HepG2 (cell line): Measurements from ENCODE around the gene IP6K1. TPM values are rescaled to one million over a fixed set of nuclear protein-coding genes. Genes with fewer than 3 reads are reported as not detected.

Experiments
- ATF7 ChIP-seq, 2 experiments: fragments of 450-650 bp in 1 of 2; sonication (generic) in 1 of 2; formaldehyde crosslinking in 1 of 2; IDR thresholded peaks; 2 replicates each; pipeline versions ENCODE4 v1.4.0 to v1.6.1; 2016 to 2020; ENCODE audit warnings: antibody characterized with exemption in 1 of 2, mild to moderate bottlenecking in 1 of 2, missing genetic modification reagents in 1 of 2
- EP300 ChIP-seq, 3 experiments: sonication (generic) in 1 of 3; formaldehyde crosslinking in 1 of 3; IDR thresholded peaks; 2 replicates each; pipeline versions ENCODE4 v1.5.1 to v1.6.1; 2011 to 2020; ENCODE audit warnings: low read depth in 2 of 3, low read length in 2 of 3, borderline replicate concordance in 1 of 3, improper control_type of control experiment in 1 of 3, mild to moderate bottlenecking in 1 of 3, missing genetic modification reagents in 1 of 3, moderate library complexity in 1 of 3
- ETS1 ChIP-seq: sonication (generic); formaldehyde crosslinking; IDR thresholded peaks from 2 replicates; pipeline ENCODE4 v1.4.0; 2020; ENCODE audit warnings: missing genetic modification reagents
- FLYWCH1 ChIP-seq: sonication (generic); formaldehyde crosslinking; IDR thresholded peaks from 2 replicates; pipeline ENCODE4 v1.8.1; 2023; ENCODE audit warnings: mild to moderate bottlenecking, missing genetic modification reagents
- FOXP4 ChIP-seq: sonication (generic); formaldehyde crosslinking; IDR thresholded peaks from 2 replicates; pipeline ENCODE4 v1.4.0; 2020; ENCODE audit warnings: missing genetic modification reagents
- GTF2F1 ChIP-seq: fragments of 150-350 bp; IDR thresholded peaks from 2 replicates; pipeline ENCODE4 v1.6.1; 2014; ENCODE audit warnings: low read length
- HNRNPL ChIP-seq: fragments of 200-400 bp; formaldehyde crosslinking; IDR thresholded peaks from 2 replicates; pipeline ENCODE4 v1.6.1; 2017; ENCODE audit warnings: mild to moderate bottlenecking, low read depth, low read length
- NFE2 ChIP-seq: sonication (generic); formaldehyde crosslinking; IDR thresholded peaks from 2 replicates; pipeline ENCODE4 v1.4.0; 2020; ENCODE audit warnings: missing genetic modification reagents
- PCBP1 ChIP-seq: fragments of 200-400 bp; formaldehyde crosslinking; IDR thresholded peaks from 2 replicates; pipeline ENCODE4 v1.6.1; 2017; ENCODE audit warnings: mild to moderate bottlenecking, low read depth, low read length, borderline replicate concordance
- SIX1 ChIP-seq: sonication (generic); formaldehyde crosslinking; IDR thresholded peaks from 2 replicates; pipeline ENCODE4 v1.4.0; 2020; ENCODE audit warnings: missing genetic modification reagents, borderline replicate concordance
- SRSF1 ChIP-seq: fragments of 200-400 bp; formaldehyde crosslinking; optimal IDR thresholded peaks from 2 replicates; pipeline ENCODE3; 2017; ENCODE audit warnings: mild to moderate bottlenecking, low read depth, low read length, moderate library complexity
- SRSF4 ChIP-seq: fragments of 200-400 bp; formaldehyde crosslinking; IDR thresholded peaks from one replicate; pipeline ENCODE4 v1.6.1; 2018; ENCODE audit warnings: mild to moderate bottlenecking, low read depth, low read length, moderate library complexity; ENCODE audit not compliant: poor library complexity, severe bottlenecking
- THAP7 ChIP-seq: sonication (generic); formaldehyde crosslinking; IDR thresholded peaks from 2 replicates; pipeline ENCODE4 v1.8.1; 2023; ENCODE audit warnings: mild to moderate bottlenecking, missing genetic modification reagents
- UBTF ChIP-seq: sonication (generic); formaldehyde crosslinking; IDR thresholded peaks from 2 replicates; pipeline ENCODE4 v1.4.0; 2020; ENCODE audit warnings: mild to moderate bottlenecking, missing genetic modification reagents
- ZNF205 ChIP-seq: IDR thresholded peaks from 2 replicates; pipeline ENCODE4 v1.6.1; 2018; ENCODE audit warnings: missing biosample characterization, missing genetic modification reagents
- ZNF431 ChIP-seq: sonication (generic); formaldehyde crosslinking; IDR thresholded peaks from 2 replicates; pipeline ENCODE4 v1.9.0; 2022; ENCODE audit warnings: missing genetic modification reagents, low read depth, mild to moderate bottlenecking, borderline replicate concordance
- ZNF513 ChIP-seq: sonication (generic); formaldehyde crosslinking; conservative IDR thresholded peaks from 2 replicates; pipeline ENCODE4 v1.5.0; 2020; ENCODE audit warnings: missing genetic modification reagents
- ZNF558 ChIP-seq: sonication (generic); formaldehyde crosslinking; IDR thresholded peaks from 2 replicates; pipeline ENCODE4 v1.9.0; 2022; ENCODE audit warnings: mild to moderate bottlenecking, missing genetic modification reagents, borderline replicate concordance
- ZNF605 ChIP-seq: sonication (generic); formaldehyde crosslinking; IDR thresholded peaks from 2 replicates; pipeline ENCODE4 v1.8.0; 2022; ENCODE audit warnings: mild to moderate bottlenecking, missing genetic modification reagents
- ZNF761 ChIP-seq: sonication (generic); formaldehyde crosslinking; conservative IDR thresholded peaks from 2 replicates; pipeline ENCODE4 v1.4.0; 2020; ENCODE audit warnings: mild to moderate bottlenecking, missing genetic modification reagents
- polyA plus RNA-seq, 8 experiments: library from polyadenylated mRNA; depleted of rRNA in 3 of 8; stranded (reverse) in 7 of 8; unstranded in 1 of 8; fragments of >200 nt; fragmentation: Illumina TruSeq in 4 of 8; extraction: Trizol in 4 of 8; gene quantifications; 2 replicates each; pipeline versions ENCODE4 v1.2.1 to v1.2.3, GENCODE V29; 2011 to 2016; ENCODE audit warnings: low read depth in 4 of 8, missing spikeins in 1 of 8, mixed read lengths in 1 of 8; ENCODE audit not compliant: insufficient read depth in 1 of 8
- total RNA-seq, 5 experiments: library from RNA; depleted of rRNA; stranded (reverse); fragments of >200 nt; fragmentation: Illumina TruSeq; extraction: Trizol; gene quantifications; 2 replicates each; pipeline ENCODE4 v1.2.3, GENCODE V29; 2016; ENCODE audit warnings: low read depth in 1 of 5

Gene IP6K1
- total and polyA plus RNA-seq, 2 of the 13 experiments (the other 11 are each of a cell fraction or from before 2014, with no cell fraction given): 17.7 to 29.7 TPM

- TF ChIP-seq THAP7 (CRISPR knock-in tag) (peak; percentile 43; the same call in 1 of the 2 replicates), PCBP1 (no peak), ATF7 (IDR thresholded peaks at IDR 0.05) (no peak), ATF7 (CRISPR knock-in tag; IDR thresholded peaks at IDR 0.05) (no peak), ZNF605 (peak; percentile 58; the same call in 1 of the 2 replicates), EP300 (IDR thresholded peaks at IDR 0.05; ENCODE audit: low read depth in 2 of 2, low read length in 2 of 2) (0 out of 4 replicates have a peak, but pooled peaks of 1 of the 2 experiments have one; percentile 36), EP300 (CRISPR knock-in tag; IDR thresholded peaks at IDR 0.05; ENCODE audit: borderline replicate concordance) (no peak), SRSF4 (no peak), UBTF (CRISPR knock-in tag) (peak; percentile 64; the same call in 1 of the 2 replicates), ZNF205 (no peak), ZNF431 (CRISPR knock-in tag) (0 out of 2 replicates have a peak, but pooled peaks have one; percentile 65), GTF2F1 (no peak), FOXP4 (CRISPR knock-in tag) (no peak), NFE2 (CRISPR knock-in tag) (no peak), SIX1 (CRISPR knock-in tag) (no peak), ZNF558 (CRISPR knock-in tag) (no peak), FLYWCH1 (CRISPR knock-in tag) (no peak), ZNF513 (CRISPR knock-in tag) (no peak), SRSF1 (no peak), ZNF761 (CRISPR knock-in tag) (no peak; the same call in 1 of the 2 replicates), HNRNPL (0 out of 2 replicates have a peak, but pooled peaks have one; percentile 72), ETS1 (no peak)
Measured at GRCh38 chr3:49786357-49787181, at the start of gene IP6K1 (continued).
